Nephron (organoid): Measurements from ENCODE around the gene UBA6.
"Not testable (repeated sequence)": the region's sequence is repeated elsewhere in the genome, so short reads cannot be mapped to it uniquely, and the experiment has no call there.

Experiments used
- H3K27ac Mint-ChIP-seq, 3 experiments: 2 replicates each; pipeline ENCODE4 v1.8.0; 2020; ENCODE audit warnings: mixed read lengths in 3 of 3, mild to moderate bottlenecking in 2 of 3, moderate library complexity in 1 of 3
- H3K27me3 Mint-ChIP-seq: 2 replicates; pipeline ENCODE4 v1.8.0; 2021; ENCODE audit warnings: low read depth, mild to moderate bottlenecking, moderate library complexity, mixed read lengths
- H3K36me3 Mint-ChIP-seq: 2 replicates; pipeline ENCODE4 v1.8.0; 2020; ENCODE audit warnings: low read depth, mixed read lengths
- H3K4me1 Mint-ChIP-seq: 2 replicates; pipeline ENCODE4 v1.8.0; 2020; ENCODE audit warnings: mixed read lengths
- H3K4me3 Mint-ChIP-seq, 3 experiments: 2 replicates each; pipeline ENCODE4 v1.8.0; 2020; ENCODE audit warnings: mild to moderate bottlenecking in 3 of 3, mixed read lengths in 3 of 3, moderate library complexity in 2 of 3
- H3K9me3 Mint-ChIP-seq: 2 replicates; pipeline ENCODE4 v1.8.0; 2020; ENCODE audit warnings: mixed read lengths
- CTCF ChIP-seq, 3 experiments: fragments of 200-600 bp; sonication (generic); IDR thresholded peaks; one replicate each; pipeline ENCODE4 v1.5.0; 2021; ENCODE audit warnings: antibody characterized with exemption in 3 of 3; ENCODE audit not compliant: unreplicated experiment in 3 of 3

The UBA6 gene

GRCh38 chr4:67651536-67651935 lies 49.4 kb downstream of the UBA6 start:
- H3K4me3 Mint-ChIP-seq = no peak overlapping the region
- H3K9me3 Mint-ChIP-seq = peaks cover 22% of the 10 kb centered on the region
- H3K27me3 Mint-ChIP-seq = no peaks in the 10 kb centered on the region
- TF ChIP-seq CTCF (IDR thresholded peaks at IDR 0.05; ENCODE audit: unreplicated experiment in 3 of 3) = no peak
- no peaks in the 10 kb centered on the region for H3K4me1 Mint-ChIP-seq
- no peak overlapping the region for H3K27ac Mint-ChIP-seq
- H3K36me3 Mint-ChIP-seq = peaks cover 60% of the 10 kb centered on the region

DNA sequence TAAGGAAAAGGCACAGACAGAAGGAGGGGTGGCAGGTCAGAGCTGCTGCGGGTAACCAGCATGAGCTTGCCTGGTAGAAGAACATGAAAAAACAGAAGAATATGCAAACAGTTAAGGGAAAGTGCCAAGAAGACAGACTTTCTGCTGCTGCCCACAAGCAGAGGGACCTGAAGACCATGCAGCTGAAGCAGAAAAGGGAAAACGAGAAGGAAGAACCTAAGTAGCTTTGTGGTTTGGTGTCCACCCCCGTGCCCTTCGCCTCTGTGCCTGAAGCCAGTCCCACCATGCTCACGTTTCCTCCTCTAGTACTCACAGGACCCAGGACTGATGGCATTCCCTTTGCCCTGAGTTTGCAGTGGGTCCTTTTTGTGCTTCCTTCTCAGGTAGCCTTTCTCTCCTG lies 62.8 kb downstream of the UBA6 start:
- TF ChIP-seq CTCF (IDR thresholded peaks at IDR 0.05; ENCODE audit: unreplicated experiment in 3 of 3) = no peak
- Mint-ChIP-seq H3K27me3 (no peaks in the 10 kb centered on the region), H3K27ac (no peak overlapping the region), H3K4me3 (no peak overlapping the region), H3K36me3 (peaks cover 72% of the 10 kb centered on the region), H3K4me1 (no peaks in the 10 kb centered on the region), H3K9me3 (peaks cover 12% of the 10 kb centered on the region)

GRCh38 chr4:67636978-67637377 lies 64.0 kb downstream of the UBA6 start:
- not testable (repeated sequence) for H3K4me3 Mint-ChIP-seq, H3K4me1 Mint-ChIP-seq
- peaks cover 12% of the 10 kb centered on the region for H3K9me3 Mint-ChIP-seq

DNA sequence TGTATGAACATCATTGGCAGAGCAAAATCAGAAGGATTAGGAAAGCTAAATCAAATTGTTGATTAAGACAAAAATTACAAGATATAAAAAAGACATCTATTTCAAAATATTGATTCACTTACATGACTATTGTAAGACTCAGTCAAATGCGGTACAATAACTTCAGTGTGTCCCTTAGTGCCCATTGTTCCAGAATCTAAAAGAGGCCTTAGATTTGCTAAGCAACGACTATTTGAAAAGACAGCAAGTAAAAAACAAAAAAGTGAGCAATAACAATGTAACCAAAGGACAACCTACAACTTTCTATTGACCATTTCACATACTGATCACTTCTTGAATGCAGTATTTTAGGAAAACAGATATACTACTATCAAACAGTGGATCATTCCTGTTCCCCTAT lies 65.6 kb downstream of the UBA6 start:
- Mint-ChIP-seq H3K36me3 (peaks cover 79% of the 10 kb centered on the region), H3K4me3 (no peak overlapping the region), H3K4me1 (no peaks in the 10 kb centered on the region), H3K27me3 (no peaks in the 10 kb centered on the region), H3K27ac (no peak overlapping the region), H3K9me3 (peaks cover 12% of the 10 kb centered on the region)
- no peak for TF ChIP-seq CTCF (IDR thresholded peaks at IDR 0.05; ENCODE audit: unreplicated experiment in 3 of 3)

More at GRCh38 chr4:67636978-67637377, 64.0 kb downstream of the UBA6 start:
- H3K27me3 Mint-ChIP-seq, H3K27ac Mint-ChIP-seq: not testable (repeated sequence)
- peaks cover 78% of the 10 kb centered on the region for H3K36me3 Mint-ChIP-seq

- H3K36me3 Mint-ChIP-seq = peaks cover 77% of the 10 kb centered on the region
These were observed 66.2 kb downstream of the UBA6 start for GRCh38 chr4:67634741-67635140.

DNA sequence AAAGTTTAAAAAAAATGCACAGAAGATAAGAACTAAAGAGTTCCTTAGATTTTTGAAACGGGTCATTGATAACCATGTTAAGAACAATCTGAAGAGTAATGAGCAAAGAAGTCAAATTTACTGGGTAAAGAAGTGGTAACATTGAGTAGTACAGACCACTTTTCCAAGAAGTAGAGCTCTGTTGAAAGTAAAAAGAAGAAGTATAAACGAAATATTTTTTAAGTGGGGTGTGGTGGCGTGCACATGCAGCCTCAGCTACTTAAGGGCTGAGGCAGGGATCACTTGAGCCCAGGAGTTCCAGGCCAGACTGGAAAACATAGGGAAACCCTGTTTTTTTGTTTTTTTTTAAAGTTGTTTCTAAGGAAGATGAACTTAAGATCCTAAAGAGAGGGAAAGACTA lies 68.5 kb downstream of the UBA6 start:
- peaks cover 72% of the 10 kb centered on the region for H3K36me3 Mint-ChIP-seq
- H3K9me3 Mint-ChIP-seq = peaks cover 3% of the 10 kb centered on the region
- H3K4me1 Mint-ChIP-seq = no peaks in the 10 kb centered on the region
- H3K27me3 Mint-ChIP-seq = no peaks in the 10 kb centered on the region
- no peak overlapping the region for H3K27ac Mint-ChIP-seq
- H3K4me3 Mint-ChIP-seq = no peak overlapping the region
- TF ChIP-seq CTCF (IDR thresholded peaks at IDR 0.05; ENCODE audit: unreplicated experiment in 3 of 3) = no peak

More at GRCh38 chr4:67634741-67635140, 66.2 kb downstream of the UBA6 start:
- Mint-ChIP-seq H3K4me1 (no peaks in the 10 kb centered on the region), H3K4me3 (no peak overlapping the region), H3K27me3 (no peaks in the 10 kb centered on the region), H3K27ac (no peak overlapping the region), H3K9me3 (peaks cover 12% of the 10 kb centered on the region)
- TF ChIP-seq CTCF (IDR thresholded peaks at IDR 0.05; ENCODE audit: unreplicated experiment in 3 of 3) = no peak
